Naive thymus-derived CD8-positive, alpha-beta T cell (primary cell): ENCODE results near the gene FOXD2. TPM values are rescaled to one million over a fixed set of nuclear protein-coding genes. Genes with fewer than 3 reads are reported as not detected.

ENCODE experiments used
- ATAC-seq, 2 donors: fragments of 150-1000 bp; cut with Tn5 transposase in 1 of 2; sonication (Bioruptor Pico), chemical (Tn5 transposase) in 1 of 2; 1 replicate in 1 of 2; 2 replicates in 1 of 2; pipeline ENCODE4 v1.10.0; 2021; ENCODE audit warnings: mild to moderate bottlenecking in 2 of 2, moderate library complexity in 2 of 2
- POLR2A ChIA-PET: fragments of 350-600 bp; sonication (Branson Sonifier 250); formaldehyde crosslinking; loops from one replicate; lab custom pipeline; 2021; ENCODE audit warnings: antibody characterized with exemption; lab: Charles Lee
- DNase-seq, 10 donors: peaks; one replicate each; pipeline versions ENCODE4 v3.0.0 to v3.0.0-alpha.2; 2020 to 2022
- H3K27ac Mint-ChIP-seq, 10 donors: one replicate each; pipeline ENCODE4 v1.8.0; 2020 to 2022; ENCODE audit warnings: mild to moderate bottlenecking in 10 of 10, mixed read lengths in 10 of 10, moderate library complexity in 4 of 10, inconsistent platforms in 1 of 10
- H3K27me3 Mint-ChIP-seq, 5 donors: one replicate each; pipeline ENCODE4 v1.8.0; 2021 to 2022; ENCODE audit warnings: mixed read lengths in 5 of 5
- H3K36me3 Mint-ChIP-seq, 3 donors: one replicate each; pipeline ENCODE4 v1.8.0; 2020 to 2022; ENCODE audit warnings: mixed read lengths in 3 of 3, mild to moderate bottlenecking in 2 of 3, inconsistent platforms in 1 of 3
- H3K4me1 Mint-ChIP-seq, 4 donors: one replicate each; pipeline ENCODE4 v1.8.0; 2021 to 2022; ENCODE audit warnings: mixed read lengths in 4 of 4
- H3K4me3 Mint-ChIP-seq, 10 donors: one replicate each; pipeline ENCODE4 v1.8.0; 2020 to 2022; ENCODE audit warnings: mild to moderate bottlenecking in 10 of 10, mixed read lengths in 10 of 10, moderate library complexity in 6 of 10, inconsistent platforms in 1 of 10
- H3K9me3 Mint-ChIP-seq, 9 donors: one replicate each; pipeline ENCODE4 v1.8.0; 2020 to 2022; ENCODE audit warnings: mixed read lengths in 9 of 9, mild to moderate bottlenecking in 3 of 9, inconsistent platforms in 1 of 9, moderate library complexity in 1 of 9
- polyA plus RNA-seq, 3 donors: library from polyadenylated mRNA; unstranded; fragments of 300-500 nt; fragmentation: Illumina TruSeq; gene quantifications; one replicate each; pipeline ENCODE4 v1.2.3, GENCODE V29; 2021
- total RNA-seq, 8 experiments: library from RNA in 2 of 8; stranded (reverse) in 2 of 8; gene quantifications; one replicate each; pipeline ENCODE4 v1.2.3 and lab custom pipeline; 2021 to 2026

The FOXD2 gene
- total and polyA plus RNA-seq, 5 experiments from 2014 or later, result 0.05 to 0.36 (median 0.30) TPM; not detected in 1

- no peak for ATAC-seq
- POLR2A ChIA-PET, result no interaction called here
- Mint-ChIP-seq H3K4me1 (peaks cover 0 to 9% (median 4%) of the 10 kb centered on the region in 4 donors), H3K4me3 (no peak overlapping the region), H3K9me3 (no peaks in the 10 kb centered on the region), H3K27ac (no peak overlapping the region), H3K36me3 (peaks cover 0 to 3% (median 3%) of the 10 kb centered on the region in 3 donors), H3K27me3 (peaks cover 35 to 77% (median 54%) of the 10 kb centered on the region in 5 donors)
- no peak for DNase-seq
Measured at GRCh38 chr1:47418681-47419325, 19.0 kb upstream of the FOXD2 start.

GRCh38 chr1:47420547-47420946, 17.3 kb upstream of the FOXD2 start:
- ATAC-seq (no peak), DNase-seq (no peak)
- Mint-ChIP-seq H3K27ac (no peak overlapping the region), H3K9me3 (no peaks in the 10 kb centered on the region), H3K36me3 (peaks cover 0 to 3% (median 0%) of the 10 kb centered on the region in 3 donors), H3K4me1 (peaks cover 0 to 7% (median 3%) of the 10 kb centered on the region in 4 donors), H3K27me3 (peaks cover 31 to 77% (median 46%) of the 10 kb centered on the region in 5 donors), H3K4me3 (no peak overlapping the region)
- POLR2A ChIA-PET, result no interaction called here

- peaks cover 0 to 3% (median 3%) of the 10 kb centered on the region in 3 donors for H3K36me3 Mint-ChIP-seq
- POLR2A ChIA-PET, result no interaction called here
- no peak for DNase-seq
- H3K27ac Mint-ChIP-seq, result peak overlapping the region in 1 of 10 donors; percentile 9
- H3K4me3 Mint-ChIP-seq, result no peak overlapping the region
- no peaks in the 10 kb centered on the region for H3K9me3 Mint-ChIP-seq
- no peak for ATAC-seq
- peaks cover 23 to 71% (median 36%) of the 10 kb centered on the region in 5 donors for H3K27me3 Mint-ChIP-seq
- peaks cover 0 to 3% (median 0%) of the 10 kb centered on the region in 4 donors for H3K4me1 Mint-ChIP-seq
Measured at GRCh38 chr1:47423872-47424271, 14.0 kb upstream of the FOXD2 start.

GRCh38 chr1:47424336-47424982, 13.4 kb upstream of the FOXD2 start:
- peaks cover 24 to 71% (median 33%) of the 10 kb centered on the region in 5 donors for H3K27me3 Mint-ChIP-seq
- no peak for DNase-seq
- POLR2A ChIA-PET, result no interaction called here

GRCh38 chr1:47431534-47431933, 6.3 kb upstream of the FOXD2 start:
- Mint-ChIP-seq H3K36me3 (peaks cover 0 to 6% (median 5%) of the 10 kb centered on the region in 3 donors), H3K27ac (peak overlapping the region in 2 of 10 donors; percentile 18 to 69), H3K27me3 (peaks cover 29 to 74% (median 42%) of the 10 kb centered on the region in 5 donors), H3K4me1 (peaks cover 24 to 43% (median 42%) of the 10 kb centered on the region in 4 donors), H3K9me3 (no peaks in the 10 kb centered on the region), H3K4me3 (no peak overlapping the region)
- ATAC-seq, result no peak
- POLR2A ChIA-PET, result no interaction called here
- no peak for DNase-seq

More at GRCh38 chr1:47424336-47424982, 13.4 kb upstream of the FOXD2 start:
- Mint-ChIP-seq H3K4me3 (no peak overlapping the region), H3K4me1 (peaks cover 0 to 3% (median 0%) of the 10 kb centered on the region in 4 donors), H3K27ac (no peak overlapping the region), H3K9me3 (no peaks in the 10 kb centered on the region), H3K36me3 (peaks cover 0 to 5% (median 3%) of the 10 kb centered on the region in 3 donors)
- no peak for ATAC-seq

- DNase-seq (peak; percentile 32 to 83 (median 50)), ATAC-seq (peak; percentile 51 to 60)
- Mint-ChIP-seq H3K4me3 (peak overlapping the region; percentile 58 to 86 (median 75)), H3K4me1 (peaks cover 26 to 46% (median 45%) of the 10 kb centered on the region in 4 donors), H3K9me3 (no peaks in the 10 kb centered on the region), H3K27ac (peak overlapping the region in 5 of 10 donors; percentile 13 to 85 (median 38)), H3K27me3 (peaks cover 28 to 66% (median 40%) of the 10 kb centered on the region in 5 donors), H3K36me3 (peaks cover 0 to 6% (median 5%) of the 10 kb centered on the region in 3 donors)
- POLR2A ChIA-PET, result no interaction called here
Measured at GRCh38 chr1:47432071-47433036, 5.5 kb upstream of the FOXD2 start.

GRCh38 chr1:47433037-47433421, 4.8 kb upstream of the FOXD2 start:
- H3K9me3 Mint-ChIP-seq, result no peaks in the 10 kb centered on the region
- peaks cover 25 to 59% (median 35%) of the 10 kb centered on the region in 5 donors for H3K27me3 Mint-ChIP-seq
- peaks cover 0 to 6% (median 5%) of the 10 kb centered on the region in 3 donors for H3K36me3 Mint-ChIP-seq
- no peak for ATAC-seq
- DNase-seq, result no peak
- POLR2A ChIA-PET, result no interaction called here
- peak overlapping the region; percentile 58 to 86 (median 75) for H3K4me3 Mint-ChIP-seq
- peak overlapping the region in 2 of 10 donors; percentile 38 to 85 for H3K27ac Mint-ChIP-seq
- peaks cover 26 to 46% (median 45%) of the 10 kb centered on the region in 4 donors for H3K4me1 Mint-ChIP-seq

- H3K27ac Mint-ChIP-seq, result peak overlapping the region in 1 of 10 donors; percentile 85
- no peak for ATAC-seq
- H3K36me3 Mint-ChIP-seq, result peaks cover 0 to 4% (median 4%) of the 10 kb centered on the region in 3 donors
- no peaks in the 10 kb centered on the region for H3K9me3 Mint-ChIP-seq
- POLR2A ChIA-PET, result no interaction called here
- peaks cover 26 to 48% (median 46%) of the 10 kb centered on the region in 4 donors for H3K4me1 Mint-ChIP-seq
- peak overlapping the region; percentile 50 to 86 (median 75) for H3K4me3 Mint-ChIP-seq
- DNase-seq, result no peak
- peaks cover 23 to 57% (median 35%) of the 10 kb centered on the region in 5 donors for H3K27me3 Mint-ChIP-seq
Measured at GRCh38 chr1:47433477-47434050, 4.3 kb upstream of the FOXD2 start.

GRCh38 chr1:47434051-47434842, 3.6 kb upstream of the FOXD2 start:
- Mint-ChIP-seq H3K36me3 (peaks cover 0 to 4% (median 0%) of the 10 kb centered on the region in 3 donors), H3K9me3 (no peaks in the 10 kb centered on the region), H3K4me3 (peak overlapping the region; percentile 50 to 81 (median 70)), H3K4me1 (peaks cover 26 to 48% (median 46%) of the 10 kb centered on the region in 4 donors), H3K27ac (peak overlapping the region in 1 of 10 donors; percentile 22), H3K27me3 (peaks cover 17 to 51% (median 31%) of the 10 kb centered on the region in 5 donors)
- no peak for ATAC-seq
- DNase-seq, result no peak
- POLR2A ChIA-PET, result no interaction called here

GRCh38 chr1:47435506-47436303, 2.1 kb upstream of the FOXD2 start:
- POLR2A ChIA-PET, result interaction anchor here (0.7 kb wide), 1 partner anchor 291 kb away, joined by 7 read pairs; no protein-coding TSS in a partner anchor
- peak overlapping the region in 7 of 10 donors; percentile 78 to 93 (median 88) for H3K4me3 Mint-ChIP-seq
- peaks cover 0 to 4% (median 0%) of the 10 kb centered on the region in 3 donors for H3K36me3 Mint-ChIP-seq
- H3K27ac Mint-ChIP-seq, result peak overlapping the region in 6 of 10 donors; percentile 49 to 89 (median 68)
- DNase-seq (no peak), ATAC-seq (no peak)
- peaks cover 14 to 42% (median 28%) of the 10 kb centered on the region in 5 donors for H3K27me3 Mint-ChIP-seq
- H3K4me1 Mint-ChIP-seq, result peaks cover 26 to 49% (median 46%) of the 10 kb centered on the region in 4 donors
- H3K9me3 Mint-ChIP-seq, result no peaks in the 10 kb centered on the region
